GM12865 (cell line): ENCODE data around the gene RBM23.

Source experiments
- DNase-seq: peaks from one replicate; pipeline ENCODE4 v3.0.0; 2010; ENCODE audit warnings: low read depth
- H3K4me3 ChIP-seq: 2 replicates; pipeline ENCODE4 v1.5.1; 2011; ENCODE audit warnings: mild to moderate bottlenecking, low read depth, low read length, control low read depth
- CTCF ChIP-seq: IDR thresholded peaks from 2 replicates; pipeline ENCODE4 v1.5.1; 2011; ENCODE audit warnings: low read length, control low read depth, low read depth, inconsistent platforms; ENCODE audit not compliant: insufficient read depth; ENCODE audit errors: missing control alignments

The RBM23 gene

GRCh38 chr14:22945642-22946041 lies 26.7 kb upstream of the RBM23 start:
- H3K4me3 ChIP-seq, result no peak overlapping the region
- DNase-seq, result no peak
- no peak for TF ChIP-seq CTCF

- no peak overlapping the region for H3K4me3 ChIP-seq
- TF ChIP-seq CTCF, result no peak
- no peak for DNase-seq
These were observed 20.7 kb upstream of the RBM23 start for GRCh38 chr14:22939684-22940083.

- no peak overlapping the region for H3K4me3 ChIP-seq
- no peak for TF ChIP-seq CTCF
- DNase-seq, result no peak
These were observed 16.2 kb upstream of the RBM23 start for GRCh38 chr14:22935156-22935555.

- no peak for TF ChIP-seq CTCF
- no peak overlapping the region for H3K4me3 ChIP-seq
- no peak for DNase-seq
These were observed 13.2 kb upstream of the RBM23 start for GRCh38 chr14:22932146-22932545.

GRCh38 chr14:22929961-22930364 lies 11.0 kb upstream of the RBM23 start:
- no peak for DNase-seq
- peak overlapping the region; percentile 89 for H3K4me3 ChIP-seq
- no peak for TF ChIP-seq CTCF

- no peak for TF ChIP-seq CTCF
- peak within 1 kb of the TSS; percentile 89 for H3K4me3 ChIP-seq
- DNase-seq, result peak; percentile 100
These were observed 10.4 kb upstream of the RBM23 start, which contains the start of gene PRMT5 for GRCh38 chr14:22929104-22929960. Gene PRMT5, minus strand, starts transcription at chr14:22929376. Its CDS starts 15 bp downstream, at chr14:22929361.
